Measurements from ENCODE around the gene ACVR2A.
A peak's percentile ranks its signal among the peaks of the same experiment; 100 is the strongest.

Gene ACVR2A

GRCh38 chr2:147855977-147856376 is 11.1 kb downstream of the ACVR2A start:
- DNase-seq = no peak

GRCh38 chr2:147860009-147860408 is 15.2 kb downstream of the ACVR2A start:
- peak in 1 of 2 experiments; percentile 40 for DNase-seq

GRCh38 chr2:147862859-147863516 is 18.2 kb downstream of the ACVR2A start:
- no peak for DNase-seq

- DNase-seq = no peak
These were observed 19.0 kb downstream of the ACVR2A start for GRCh38 chr2:147863835-147864234.

- DNase-seq = no peak
These were observed 20.7 kb downstream of the ACVR2A start for GRCh38 chr2:147865560-147865959.

GRCh38 chr2:147867050-147867449 is 22.2 kb downstream of the ACVR2A start:
- DNase-seq = no peak

- DNase-seq = no peak
These were observed 25.1 kb downstream of the ACVR2A start for GRCh38 chr2:147869934-147870333.

GRCh38 chr2:147872967-147873366 is 28.1 kb downstream of the ACVR2A start:
- no peak for DNase-seq

- no peak for DNase-seq
These were observed 29.1 kb downstream of the ACVR2A start for GRCh38 chr2:147873859-147874483.

- DNase-seq = no peak
These were observed 35.0 kb downstream of the ACVR2A start for GRCh38 chr2:147879846-147880245.

GRCh38 chr2:147882631-147883030 is 37.8 kb downstream of the ACVR2A start:
- DNase-seq = no peak

GRCh38 chr2:147884830-147885229 is 40.0 kb downstream of the ACVR2A start:
- no peak for DNase-seq

GRCh38 chr2:147886136-147886535 is 41.3 kb downstream of the ACVR2A start:
- DNase-seq = no peak

GRCh38 chr2:147888680-147889079 is 43.9 kb downstream of the ACVR2A start:
- DNase-seq = no peak

- DNase-seq = no peak
These were observed 59.2 kb downstream of the ACVR2A start for GRCh38 chr2:147904051-147904450.

GRCh38 chr2:147909178-147909577 is 64.3 kb downstream of the ACVR2A start:
- DNase-seq = no peak

- peak; percentile 54 to 55 for DNase-seq
These were observed 66.2 kb downstream of the ACVR2A start for GRCh38 chr2:147910990-147911473.

- no peak for DNase-seq
These were observed 69.1 kb downstream of the ACVR2A start for GRCh38 chr2:147913701-147914480.

- no peak for DNase-seq
These were observed 71.2 kb downstream of the ACVR2A start for GRCh38 chr2:147916067-147916466.

- no peak for DNase-seq
These were observed 71.9 kb downstream of the ACVR2A start for GRCh38 chr2:147916723-147917122.

GRCh38 chr2:147917161-147917560 is 72.3 kb downstream of the ACVR2A start:
- DNase-seq = no peak

GRCh38 chr2:147923846-147924245 is 79.0 kb downstream of the ACVR2A start:
- DNase-seq = no peak

GRCh38 chr2:147924647-147925046 is 79.8 kb downstream of the ACVR2A start:
- DNase-seq = no peak

- DNase-seq = no peak
These were observed 81.1 kb downstream of the ACVR2A start for GRCh38 chr2:147925886-147926285.
